Caki2 (cell line): ENCODE results near the gene DCAF8. TPM values are rescaled to one million over a fixed set of nuclear protein-coding genes. Genes with fewer than 3 reads are reported as not detected.

Source experiments
- DNase-seq: peaks from one replicate; pipeline ENCODE4 v3.0.0-alpha.2; 2015; ENCODE audit warnings: low read depth
- in situ Hi-C: cut with HindIII; loops from 2 replicates; pipeline ENCODE4 v1.10.0; 2016; ENCODE audit warnings: low sequenced_read_pairs, low pct_unique_long_range_greater_than_20kb, mixed read lengths
- total RNA-seq: library from RNA; depleted of rRNA; stranded (reverse); fragments of >200 nt; shearing (Covaris generic); gene quantifications from 2 replicates; pipeline ENCODE4 v1.2.3, GENCODE V29; 2014; ENCODE audit warnings: low replicate concordance

Gene DCAF8
- total RNA-seq, 1 experiment from 2014 or later: 21.2 TPM

DNA sequence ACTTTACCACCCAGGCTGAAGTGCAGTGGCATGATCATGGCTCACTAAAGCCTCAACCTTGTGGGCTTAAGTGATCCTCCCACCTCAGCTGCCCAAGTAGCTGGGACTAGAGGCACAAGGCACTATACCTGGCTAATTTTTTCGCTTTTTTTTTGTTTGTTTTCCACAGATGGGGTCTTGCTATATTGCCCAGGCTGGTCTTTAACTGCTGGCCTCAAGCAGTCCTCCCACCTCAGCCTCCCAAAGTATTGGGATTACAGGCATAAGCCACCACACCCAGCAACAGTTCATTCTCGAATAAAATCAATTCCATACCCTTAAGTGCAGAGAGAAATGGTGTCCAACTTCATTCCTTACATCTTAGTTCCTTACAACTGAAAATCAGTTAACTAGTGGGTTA is 24.8 kb downstream of the DCAF8 start:
- in situ Hi-C loops: no loop called here
- no peak for DNase-seq

DNA sequence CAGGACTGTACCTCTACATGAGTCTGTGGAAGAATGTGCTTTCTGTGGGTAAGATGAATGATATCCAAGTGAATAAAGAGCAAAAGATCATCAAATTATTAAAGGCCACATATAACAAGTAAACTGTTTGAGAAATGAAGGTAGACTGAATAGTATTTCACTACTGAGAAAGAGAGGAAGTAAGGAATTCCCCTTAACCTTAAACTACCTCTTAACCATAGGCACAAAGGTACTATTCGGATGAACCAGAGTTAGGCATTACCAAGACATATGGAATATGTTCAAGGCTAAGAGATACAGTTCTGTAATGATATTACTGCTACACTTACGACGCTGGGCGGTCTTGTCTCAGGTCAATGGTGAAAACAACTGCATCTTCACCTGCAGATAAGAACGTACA is 25.5 kb downstream of the DCAF8 start:
- in situ Hi-C loops: no loop called here
- no peak for DNase-seq

DNA sequence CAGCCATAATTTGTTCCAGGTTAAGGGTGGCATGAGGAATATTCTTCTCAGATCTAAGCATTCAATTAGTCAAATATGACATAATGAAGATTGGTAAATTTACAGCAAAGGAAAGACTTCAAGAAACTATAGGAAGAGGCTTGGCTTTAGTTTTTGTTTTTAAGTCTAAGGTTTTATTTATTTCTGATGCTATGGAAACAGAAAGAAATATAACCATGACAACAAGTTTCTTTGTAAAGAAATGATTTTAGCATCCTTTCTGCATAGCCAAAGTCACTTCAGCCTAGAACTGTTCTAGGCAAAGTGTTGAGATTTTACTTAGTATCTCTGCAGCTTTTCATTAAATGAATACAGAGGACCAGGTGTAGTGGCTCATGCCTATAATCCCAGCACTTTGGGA is 29.4 kb downstream of the DCAF8 start:
- in situ Hi-C loops: no loop called here
- DNase-seq: no peak

DNA sequence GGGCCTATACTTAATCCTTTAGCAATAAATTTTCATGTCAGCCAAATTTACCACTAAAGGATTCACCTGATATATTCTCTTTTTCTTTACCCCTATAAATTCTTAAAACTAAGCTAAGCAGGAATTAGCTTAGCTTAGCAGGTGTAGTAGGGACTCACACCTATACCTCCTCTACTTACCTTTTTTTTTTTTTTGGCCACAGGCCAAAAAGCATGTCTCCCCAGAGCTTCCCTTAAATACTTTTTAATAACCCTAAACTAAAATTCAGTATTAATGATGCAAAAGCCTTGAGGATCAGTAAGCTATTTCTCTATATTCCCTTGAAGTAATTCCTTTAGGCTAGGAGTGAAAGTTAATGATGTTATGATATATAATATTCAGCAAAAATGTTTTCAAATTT is 33.9 kb downstream of the DCAF8 start:
- in situ Hi-C loops: no loop called here
- DNase-seq: no peak

DNA sequence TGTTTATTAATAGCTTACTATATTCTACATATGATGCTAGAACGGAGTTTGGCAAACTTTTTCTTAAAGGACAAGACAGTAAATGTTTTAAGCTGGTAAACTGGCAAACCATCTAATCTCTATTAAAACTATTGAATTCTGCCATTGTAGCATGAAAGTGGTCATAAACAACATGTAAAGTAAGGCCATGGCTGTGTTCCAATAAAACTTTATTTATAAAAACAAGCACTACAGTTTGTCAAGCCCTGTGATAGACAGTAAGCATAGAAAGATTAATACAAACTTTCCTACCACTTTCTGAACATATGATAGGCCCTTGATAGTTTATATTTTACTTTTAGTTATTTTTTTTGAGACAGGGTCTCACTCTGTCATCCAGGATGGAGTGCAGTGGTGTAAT is 34.8 kb downstream of the DCAF8 start:
- in situ Hi-C loops: no loop called here
- DNase-seq: no peak

DNA sequence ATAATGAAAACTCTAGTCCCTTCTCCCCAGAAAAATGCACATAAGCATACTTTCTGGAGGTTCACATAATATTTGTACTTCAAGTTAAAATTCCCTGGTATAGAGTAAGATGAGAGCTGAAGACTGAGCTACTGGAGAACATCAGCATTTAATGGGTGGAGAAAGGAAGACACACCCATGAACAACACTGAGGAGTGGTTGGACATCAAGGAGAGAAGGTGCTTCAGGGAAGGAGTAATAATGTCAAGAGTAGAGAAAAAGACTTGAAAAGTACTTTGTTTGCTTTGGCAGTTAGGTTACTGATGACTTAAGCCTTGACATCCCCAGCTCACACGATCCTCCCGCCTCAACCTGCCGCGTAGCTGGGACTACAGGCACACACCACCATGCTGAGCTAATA is 35.3 kb downstream of the DCAF8 start:
- in situ Hi-C loops: no loop called here
- no peak for DNase-seq

DNA sequence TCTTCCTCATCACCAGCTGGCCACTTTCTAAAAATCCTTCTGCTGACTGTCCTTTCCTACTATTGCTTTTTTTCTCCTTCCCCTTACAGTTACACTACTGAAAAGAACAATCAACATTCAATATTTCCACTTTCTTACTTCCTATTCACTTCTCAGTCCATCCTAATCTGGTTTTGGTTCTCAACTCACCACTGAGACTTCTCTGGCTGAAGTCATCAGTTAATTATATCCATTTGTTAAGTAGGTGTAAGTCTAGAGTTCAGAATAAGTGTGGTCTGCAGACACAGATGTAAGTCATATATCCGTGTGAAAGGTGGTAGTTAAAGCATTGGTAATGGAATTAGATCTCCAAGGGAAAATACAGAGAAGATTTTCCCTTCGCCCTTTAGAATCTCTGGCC is 35.7 kb downstream of the DCAF8 start:
- in situ Hi-C loops: no loop called here
- DNase-seq: no peak

DNA sequence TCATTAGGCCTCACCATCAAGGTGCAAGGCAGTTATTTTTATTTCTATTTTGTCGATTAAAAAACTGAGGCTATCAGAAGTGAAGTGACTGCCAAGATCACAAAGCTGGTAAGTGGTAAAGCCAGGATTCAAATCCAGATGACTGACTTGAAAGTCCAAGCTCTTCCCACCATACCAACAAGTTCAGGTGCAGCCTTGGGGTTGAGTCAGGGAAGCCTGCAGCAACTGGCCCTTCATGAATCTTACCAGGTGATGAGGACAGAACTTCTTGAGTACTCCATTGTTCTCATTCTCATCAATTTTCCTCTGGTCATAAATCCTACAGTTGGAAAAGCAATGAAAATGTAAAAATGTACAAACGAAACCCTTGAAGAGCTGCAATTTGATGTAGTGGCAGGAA is 37.0 kb downstream of the DCAF8 start:
- no peak for DNase-seq
- in situ Hi-C loops: no loop called here

DNA sequence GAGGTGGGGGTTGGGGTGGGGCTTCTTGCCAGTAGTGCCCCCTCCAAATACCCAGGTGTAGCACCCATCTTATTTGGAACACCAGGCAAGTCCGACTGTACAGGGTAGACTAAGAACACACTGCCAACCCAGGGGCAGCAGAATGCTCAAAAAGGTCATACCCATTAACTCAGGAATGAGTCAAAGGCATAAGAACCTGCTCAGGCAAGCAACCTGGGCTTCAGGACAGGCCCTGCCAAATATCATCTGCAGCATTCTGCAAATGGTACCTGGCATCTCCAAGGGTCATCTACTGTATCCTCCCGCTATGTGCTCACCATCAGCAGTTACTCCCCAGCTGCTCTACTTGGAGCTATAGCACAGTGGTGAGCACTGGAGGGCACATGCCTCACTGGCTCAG is 37.7 kb downstream of the DCAF8 start:
- in situ Hi-C loops: no loop called here
- no peak for DNase-seq

DNA sequence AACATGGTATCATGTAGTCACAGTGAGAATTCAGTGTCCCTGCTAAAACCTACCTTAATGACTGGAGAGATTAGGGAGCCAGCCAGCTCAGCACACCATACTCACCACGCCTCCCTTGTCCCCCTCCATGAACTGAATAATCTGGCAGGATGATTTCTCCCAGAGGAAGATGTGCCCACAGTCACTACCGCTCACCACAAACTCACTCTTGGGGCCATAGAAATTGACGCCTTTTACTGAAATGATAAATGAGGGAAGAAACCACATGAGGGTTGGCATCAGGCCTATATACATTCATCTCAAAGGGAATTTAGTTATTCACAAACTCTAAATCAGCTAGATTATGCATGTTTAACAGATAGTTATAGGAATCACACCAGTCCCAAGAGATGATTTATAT is 39.8 kb downstream of the DCAF8 start:
- in situ Hi-C loops: no loop called here
- DNase-seq: no peak

DNA sequence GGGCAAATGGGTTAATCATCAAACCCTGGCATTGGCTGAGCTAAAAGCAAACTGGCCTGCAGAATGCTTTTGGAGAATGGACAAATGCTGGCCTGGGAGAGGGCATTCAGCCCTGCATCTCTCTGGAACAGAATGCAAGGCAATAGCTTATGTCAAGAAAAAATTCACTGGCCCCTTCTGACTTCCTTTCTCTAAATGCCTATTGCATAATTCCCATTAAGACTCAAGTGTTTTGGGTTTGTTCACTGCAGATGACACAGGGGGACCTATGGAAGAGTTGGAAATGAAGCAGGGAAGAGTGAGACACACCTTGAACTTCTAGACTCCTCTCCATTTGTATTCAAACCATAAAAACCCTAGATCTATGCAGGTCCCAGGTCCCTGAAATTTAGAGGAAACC is 41.3 kb downstream of the DCAF8 start:
- in situ Hi-C loops: no loop called here

DNA sequence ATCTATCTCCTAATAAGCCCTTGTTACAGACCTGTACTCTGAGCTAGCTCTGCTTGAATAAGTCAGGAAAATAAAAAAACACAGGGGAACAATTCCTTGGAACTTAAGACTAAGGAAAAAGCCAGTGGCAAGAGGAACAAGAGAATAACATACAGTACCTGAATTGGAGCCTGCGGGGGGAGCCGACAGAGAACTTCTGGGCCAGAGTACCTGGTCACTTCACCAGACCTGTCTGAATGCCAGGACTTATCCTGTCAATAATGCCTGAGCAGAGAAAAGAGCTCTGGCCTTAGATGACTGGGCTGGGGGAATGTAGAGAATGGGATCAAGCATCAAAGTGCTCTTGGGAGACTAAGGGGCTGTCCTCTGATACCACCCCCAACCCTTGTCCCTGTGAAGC is 42.0 kb downstream of the DCAF8 start:
- in situ Hi-C loops: no loop called here
- DNase-seq: no peak

More for the DNA sequence above, 41.3 kb downstream of the DCAF8 start:
- DNase-seq: no peak

DNA sequence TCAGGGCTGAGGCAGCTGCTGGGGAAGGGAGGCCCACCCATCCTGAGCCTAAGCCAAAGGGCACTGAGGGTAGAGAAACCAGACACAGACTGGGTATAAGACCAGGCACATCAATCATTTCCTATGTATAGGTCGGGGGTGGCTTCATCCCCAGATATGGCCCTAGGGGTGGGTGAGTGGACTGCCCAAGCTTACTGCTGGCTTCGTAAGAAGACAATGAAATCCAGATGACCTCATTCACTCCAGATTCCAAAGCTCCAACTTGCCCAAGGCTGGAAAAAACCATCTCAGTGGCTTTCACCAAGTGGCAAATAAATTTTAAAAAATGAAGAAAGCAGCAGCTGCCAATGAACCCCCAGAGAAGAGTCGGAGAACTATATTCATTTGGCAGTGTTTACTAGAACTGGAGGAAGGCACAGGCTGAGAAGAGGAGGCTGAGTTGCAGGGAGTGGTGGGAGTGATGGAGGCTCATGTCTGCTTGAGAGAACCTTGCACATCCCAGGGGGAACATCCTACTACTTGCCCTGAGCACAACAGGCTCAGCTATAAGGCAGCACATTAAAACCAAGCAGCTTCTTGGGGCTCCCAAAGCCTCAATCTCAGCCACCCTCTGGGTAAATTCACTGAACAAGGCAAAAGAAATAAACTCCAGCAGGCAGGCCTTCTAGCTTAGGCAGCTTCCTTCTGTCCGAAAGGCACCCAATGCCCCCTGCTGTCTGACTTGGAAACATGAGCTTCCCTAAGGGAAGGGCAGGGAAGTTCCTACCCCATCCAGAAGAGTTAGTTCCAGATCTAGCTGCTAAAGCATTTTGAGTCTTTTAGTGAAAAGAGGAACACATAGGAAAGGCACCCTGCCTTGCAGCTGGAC is 43.1 kb downstream of the DCAF8 start:
- in situ Hi-C loops: no loop called here
- peak; percentile 47 for DNase-seq

DNA sequence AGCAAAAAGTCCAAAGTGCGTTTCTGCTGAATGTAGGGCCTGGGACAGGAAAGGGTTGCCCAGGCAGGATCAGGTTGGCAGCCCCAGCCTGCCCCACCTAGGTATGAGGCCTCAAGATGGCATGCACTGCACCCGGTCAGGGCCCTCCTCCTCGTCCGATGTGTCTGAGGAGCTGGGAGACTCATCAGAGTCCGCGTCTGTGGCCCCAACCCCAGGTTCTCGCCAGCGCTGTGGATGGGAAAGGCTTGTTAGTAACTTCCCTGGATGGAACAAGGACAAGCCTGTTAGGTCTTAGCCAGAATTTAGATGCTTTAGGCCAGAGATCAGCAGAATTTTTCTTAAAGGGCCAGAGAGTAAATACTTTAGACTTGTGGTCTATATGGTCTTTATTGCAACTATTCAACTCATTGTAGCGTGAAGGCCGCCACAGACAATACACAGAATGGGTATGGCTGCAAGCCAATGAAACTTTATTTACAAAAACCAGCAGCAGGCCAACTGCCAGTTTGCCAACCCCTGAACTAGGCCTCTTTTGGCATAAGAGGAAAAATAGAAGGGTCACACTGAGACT is 44.8 kb downstream of the DCAF8 start:
- DNase-seq: no peak
- in situ Hi-C loops: no loop called here

DNA sequence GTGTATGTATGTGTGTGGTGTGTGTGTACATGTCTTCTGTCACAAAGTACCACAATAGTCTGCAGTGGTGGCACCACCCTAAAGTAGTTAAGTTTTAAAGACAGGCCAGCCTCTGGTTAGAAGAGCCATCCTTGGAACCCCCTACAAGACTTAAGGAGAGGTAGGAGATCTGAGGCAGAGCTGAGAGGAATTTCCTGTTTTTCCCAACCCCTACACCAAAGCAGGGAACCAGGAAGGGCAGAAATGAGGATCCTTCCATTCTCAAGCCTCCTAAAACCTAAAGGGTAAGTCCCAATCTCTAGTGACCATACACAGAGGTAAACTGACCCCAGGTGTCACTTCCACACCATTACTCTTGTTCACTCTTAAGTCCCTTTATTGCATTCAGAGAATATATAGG is 46.0 kb downstream of the DCAF8 start:
- in situ Hi-C loops: no loop called here
- DNase-seq: no peak

DNA sequence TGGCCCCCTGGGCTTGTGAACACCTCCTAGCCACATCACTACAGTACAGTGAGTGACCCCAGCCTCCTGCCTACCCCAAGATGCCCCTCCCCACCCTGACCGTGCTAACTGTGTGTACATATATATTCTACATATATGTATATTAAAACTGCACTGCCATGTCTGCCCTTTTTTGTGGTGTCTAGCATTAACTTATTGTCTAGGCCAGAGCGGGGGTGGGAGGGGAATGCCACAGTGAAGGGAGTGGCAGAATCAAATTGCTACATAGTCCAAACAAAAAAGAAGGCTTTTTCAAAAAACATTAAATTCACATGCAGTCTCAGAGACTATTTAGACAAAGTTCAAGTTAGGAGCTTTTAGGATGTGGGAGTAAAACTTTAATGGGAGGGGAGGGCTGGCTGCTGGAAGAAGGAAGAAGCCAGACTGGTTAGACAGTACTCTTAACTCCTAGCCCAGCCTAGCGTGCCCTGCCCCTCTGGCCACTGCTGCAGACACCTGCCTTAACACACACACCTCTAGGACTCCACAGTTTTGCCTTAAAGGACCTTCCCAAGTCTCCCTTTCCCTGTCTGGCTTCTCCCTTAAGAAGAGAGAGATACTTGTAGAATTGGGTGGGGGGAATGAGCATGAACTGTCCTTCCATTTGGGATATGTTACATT is 47.7 kb downstream of the DCAF8 start:
- in situ Hi-C loops: no loop called here
- no peak for DNase-seq

DNA sequence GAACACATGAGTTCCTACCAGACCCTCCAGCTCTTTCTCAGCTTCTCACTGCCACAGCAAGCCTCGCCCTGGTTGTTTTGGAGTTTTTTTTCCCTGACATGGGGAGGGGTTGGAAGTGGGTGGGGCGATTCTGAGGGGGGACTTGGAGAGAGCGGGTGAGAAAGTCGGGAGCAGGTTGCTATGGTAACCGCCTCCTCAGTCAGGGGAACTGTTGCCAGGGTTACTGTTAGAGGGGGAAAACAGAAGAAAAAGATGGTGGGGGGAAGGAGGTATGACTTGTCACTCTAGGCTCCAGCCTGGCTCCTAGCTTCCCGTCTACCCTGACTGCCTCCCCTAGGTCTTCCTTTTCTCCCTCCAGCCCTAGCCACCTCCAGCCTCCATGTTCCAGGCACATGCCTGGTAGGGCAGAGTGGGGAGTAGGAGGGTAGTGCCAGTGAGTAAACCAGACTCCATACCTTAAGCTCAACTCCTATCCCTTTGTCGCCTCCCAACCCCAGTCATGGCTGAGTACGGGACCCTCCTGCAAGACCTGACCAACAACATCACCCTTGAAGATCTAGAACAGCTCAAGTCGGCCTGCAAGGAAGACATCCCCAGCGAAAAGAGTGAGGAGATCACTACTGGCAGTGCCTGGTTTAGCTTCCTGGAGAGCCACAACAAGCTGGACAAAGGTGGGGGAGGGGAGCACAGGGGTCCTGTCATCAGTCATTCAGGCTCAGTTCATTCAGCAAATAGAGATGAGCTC is 51.1 kb downstream of the DCAF8 start:
- no peak for DNase-seq
- in situ Hi-C loops: no loop called here

DNA sequence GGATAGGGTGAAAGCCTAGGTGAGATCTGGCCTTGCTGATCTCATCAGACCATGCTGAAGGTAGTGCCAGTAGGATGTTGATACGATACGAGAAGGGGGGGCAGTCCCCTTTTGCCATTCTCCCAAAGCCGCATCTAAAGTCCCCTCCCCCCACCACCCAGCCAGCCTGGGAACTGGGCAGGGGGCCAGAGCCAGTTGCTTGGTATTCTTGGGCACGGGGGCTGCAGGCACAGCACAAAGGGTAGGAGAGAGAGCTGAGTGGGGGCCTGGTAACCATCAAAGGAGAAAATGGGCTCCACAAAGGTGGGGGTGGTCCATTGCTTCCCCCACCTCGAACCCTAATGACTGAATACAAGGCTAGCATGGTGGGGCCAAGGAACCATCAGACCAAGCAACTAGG is 51.8 kb downstream of the DCAF8 start:
- in situ Hi-C loops: no loop called here
- no peak for DNase-seq
